Natural killer cell (primary cell): ENCODE data around the gene CENPQ. TPM values are rescaled to one million over a fixed set of nuclear protein-coding genes. Genes with fewer than 3 reads are reported as not detected.

Experiments used
- ATAC-seq, 3 donors: fragments of 150-1000 bp in 2 of 3; fragments of 200-7000 bp in 1 of 3; cut with Tn5 transposase; 1 replicate in 1 of 3; 2 replicates in 2 of 3; pipeline ENCODE4 v1.10.0; 2021; ENCODE audit warnings: mild to moderate bottlenecking in 2 of 3, moderate library complexity in 2 of 3
- DNase-seq, 2 donors: peaks; one replicate each; pipeline versions ENCODE4 v3.0.0 to v3.0.0-alpha.2; 2013 to 2021; ENCODE audit warnings: mixed read lengths in 1 of 2
- H3K27ac ChIP-seq: one replicate; pipeline ENCODE4 v1.5.1; 2013; ENCODE audit warnings: mild to moderate bottlenecking, low read length
- H3K27me3 ChIP-seq: one replicate; pipeline ENCODE4 v1.6.1; 2013; ENCODE audit warnings: low read length; ENCODE audit not compliant: control insufficient read depth, insufficient read depth
- H3K36me3 ChIP-seq: one replicate; pipeline ENCODE4 v1.6.1; 2013; ENCODE audit warnings: low read length; ENCODE audit not compliant: control insufficient read depth, insufficient read depth
- H3K4me1 ChIP-seq: one replicate; pipeline ENCODE4 v1.6.1; 2013; ENCODE audit warnings: low read length; ENCODE audit not compliant: control insufficient read depth, insufficient read depth
- H3K4me3 ChIP-seq: one replicate; pipeline ENCODE4 v1.5.1; 2013; ENCODE audit warnings: low read length
- H3K9me3 ChIP-seq: one replicate; pipeline ENCODE4 v1.6.1; 2013; ENCODE audit warnings: low read length; ENCODE audit not compliant: control insufficient read depth, insufficient read depth
- H3K27ac Mint-ChIP-seq, 2 donors: one replicate each; pipeline ENCODE4 v1.8.0; 2022; ENCODE audit warnings: mild to moderate bottlenecking in 2 of 2, mixed read lengths in 2 of 2, moderate library complexity in 1 of 2
- H3K27me3 Mint-ChIP-seq, 2 donors: one replicate each; pipeline ENCODE4 v1.8.0; 2022; ENCODE audit warnings: low read depth in 2 of 2, mixed read lengths in 2 of 2
- H3K36me3 Mint-ChIP-seq: one replicate; pipeline ENCODE4 v1.8.0; 2022; ENCODE audit warnings: mixed read lengths
- H3K4me1 Mint-ChIP-seq, 2 donors: one replicate each; pipeline ENCODE4 v1.8.0; 2022; ENCODE audit warnings: mixed read lengths in 2 of 2
- H3K4me3 Mint-ChIP-seq: one replicate; pipeline ENCODE4 v1.8.0; 2022; ENCODE audit warnings: mild to moderate bottlenecking, moderate library complexity, mixed read lengths
- H3K9me3 Mint-ChIP-seq, 2 donors: one replicate each; pipeline ENCODE4 v1.8.0; 2022; ENCODE audit warnings: mixed read lengths in 2 of 2
- WGBS: methylation state at CpG from one replicate; pipeline ENCODE4 v1.1.7; 2013; ENCODE audit warnings: missing lambda C conversion rate; ENCODE audit not compliant: insufficient coverage; 5-methylcytosine and 5-hydroxymethylcytosine counted together
- intact Hi-C: fragments of 100-400 bp; cut with micrococcal nuclease; formaldehyde crosslinking; loops from one replicate; pipeline ENCODE4 v1.14.2; 2022
- total RNA-seq, 4 donors: library from RNA; stranded (reverse); fragments of 120-200 nt in 1 of 4; gene quantifications; one replicate each; pipeline versions ENCODE4 v1.2.3 to v1.2.4, GENCODE V29; 2013 to 2022
- TF ChIP-seq, protein P1 (sequence below): fragments of 200-600 bp; IDR thresholded peaks from one replicate; pipeline ENCODE4 v1.8.0; 2022; ENCODE audit warnings: antibody characterized with exemption

CENPQ gene
- total RNA-seq, 3 donors from 2014 or later (not counting 1 experiment from before 2014, with no cell fraction given) = 1.5 to 3.2 (median 1.6) TPM

DNA sequence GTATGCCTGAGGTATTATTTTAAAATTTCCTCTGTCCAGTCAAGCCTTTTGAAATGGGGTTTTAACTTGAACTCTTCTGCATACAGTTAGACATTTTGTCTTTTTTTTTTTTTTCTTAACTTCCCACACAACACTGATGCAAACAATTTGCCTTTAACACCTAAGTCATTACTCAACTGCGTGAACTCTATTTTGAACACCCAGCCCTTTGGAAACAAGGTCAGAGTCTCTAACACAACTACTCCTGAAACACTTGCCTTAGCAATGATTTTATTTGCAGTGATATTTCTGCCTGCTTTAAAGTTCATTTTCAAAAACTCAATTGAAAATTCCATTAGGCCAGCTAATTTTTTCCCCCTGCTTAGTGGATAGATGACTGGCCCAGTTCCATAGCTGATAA is 60.7 kb downstream of the CENPQ start:
- Histone ChIP-seq H3K4me1 (no peaks in the 10 kb centered on the region), H3K27ac (no peak overlapping the region), H3K27me3 (peaks cover 2% of the 10 kb centered on the region), H3K36me3 (no peaks in the 10 kb centered on the region), H3K9me3 (no peaks in the 10 kb centered on the region), H3K4me3 (no peak overlapping the region)
- Mint-ChIP-seq H3K36me3 (no peaks in the 10 kb centered on the region), H3K4me3 (no peak overlapping the region), H3K27ac (no peak overlapping the region), H3K27me3 (no peaks in the 10 kb centered on the region), H3K4me1 (no peaks in the 10 kb centered on the region), H3K9me3 (no peaks in the 10 kb centered on the region)
- TF ChIP-seq, protein P1, sequence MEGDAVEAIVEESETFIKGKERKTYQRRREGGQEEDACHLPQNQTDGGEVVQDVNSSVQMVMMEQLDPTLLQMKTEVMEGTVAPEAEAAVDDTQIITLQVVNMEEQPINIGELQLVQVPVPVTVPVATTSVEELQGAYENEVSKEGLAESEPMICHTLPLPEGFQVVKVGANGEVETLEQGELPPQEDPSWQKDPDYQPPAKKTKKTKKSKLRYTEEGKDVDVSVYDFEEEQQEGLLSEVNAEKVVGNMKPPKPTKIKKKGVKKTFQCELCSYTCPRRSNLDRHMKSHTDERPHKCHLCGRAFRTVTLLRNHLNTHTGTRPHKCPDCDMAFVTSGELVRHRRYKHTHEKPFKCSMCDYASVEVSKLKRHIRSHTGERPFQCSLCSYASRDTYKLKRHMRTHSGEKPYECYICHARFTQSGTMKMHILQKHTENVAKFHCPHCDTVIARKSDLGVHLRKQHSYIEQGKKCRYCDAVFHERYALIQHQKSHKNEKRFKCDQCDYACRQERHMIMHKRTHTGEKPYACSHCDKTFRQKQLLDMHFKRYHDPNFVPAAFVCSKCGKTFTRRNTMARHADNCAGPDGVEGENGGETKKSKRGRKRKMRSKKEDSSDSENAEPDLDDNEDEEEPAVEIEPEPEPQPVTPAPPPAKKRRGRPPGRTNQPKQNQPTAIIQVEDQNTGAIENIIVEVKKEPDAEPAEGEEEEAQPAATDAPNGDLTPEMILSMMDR = no peak
- DNase-seq (no peak), ATAC-seq (no peak)
- WGBS = 100% methylated on average over 1 of the region's 1 CpG
- intact Hi-C loops = no loop called here

- H3K4me1 Mint-ChIP-seq = no peaks in the 10 kb centered on the region
- no peaks in the 10 kb centered on the region for H3K27me3 Mint-ChIP-seq
- H3K9me3 Mint-ChIP-seq = no peaks in the 10 kb centered on the region
- no peak overlapping the region for H3K4me3 ChIP-seq
- intact Hi-C loops = no loop called here
- no peaks in the 10 kb centered on the region for H3K36me3 Mint-ChIP-seq
- peaks cover 2% of the 10 kb centered on the region for H3K27me3 ChIP-seq
- 86% methylated on average over 7 of the region's 7 CpGs for WGBS
- no peak overlapping the region for H3K27ac ChIP-seq
- ATAC-seq (no peak), DNase-seq (no peak)
- TF ChIP-seq, protein P1 = no peak
- no peak overlapping the region for H3K4me3 Mint-ChIP-seq
- no peaks in the 10 kb centered on the region for H3K9me3 ChIP-seq
- no peaks in the 10 kb centered on the region for H3K4me1 ChIP-seq
- no peaks in the 10 kb centered on the region for H3K36me3 ChIP-seq
- H3K27ac Mint-ChIP-seq = no peak overlapping the region
Measured at GRCh38 chr6:49524541-49524940, 61.4 kb downstream of the CENPQ start.

DNA sequence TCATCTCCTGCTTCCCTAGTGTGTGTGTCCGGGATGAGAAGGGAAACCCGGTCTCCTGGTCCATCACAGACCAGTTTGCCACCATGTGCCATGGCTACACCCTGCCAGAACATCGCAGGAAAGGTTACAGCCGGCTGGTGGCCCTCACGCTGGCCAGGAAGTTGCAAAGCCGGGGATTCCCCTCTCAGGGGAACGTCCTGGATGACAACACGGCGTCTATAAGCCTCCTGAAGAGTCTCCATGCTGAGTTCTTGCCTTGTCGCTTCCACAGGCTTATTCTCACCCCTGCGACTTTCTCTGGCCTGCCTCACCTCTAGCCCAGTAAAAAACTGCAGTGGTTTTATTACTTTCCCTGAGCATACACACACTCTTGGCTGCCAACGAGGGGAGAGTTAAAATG is 63.4 kb downstream of the CENPQ start:
- H3K9me3 Mint-ChIP-seq = no peaks in the 10 kb centered on the region
- H3K36me3 Mint-ChIP-seq = no peaks in the 10 kb centered on the region
- no peak overlapping the region for H3K27ac Mint-ChIP-seq
- no peaks in the 10 kb centered on the region for H3K27me3 Mint-ChIP-seq
- H3K4me3 ChIP-seq = no peak overlapping the region
- DNase-seq (no peak), ATAC-seq (no peak)
- H3K27ac ChIP-seq = no peak overlapping the region
- no peaks in the 10 kb centered on the region for H3K9me3 ChIP-seq
- no peak overlapping the region for H3K4me3 Mint-ChIP-seq
- intact Hi-C loops = no loop called here
- no peaks in the 10 kb centered on the region for H3K4me1 Mint-ChIP-seq
- H3K4me1 ChIP-seq = no peaks in the 10 kb centered on the region
- peaks cover 2% of the 10 kb centered on the region for H3K27me3 ChIP-seq
- H3K36me3 ChIP-seq = no peaks in the 10 kb centered on the region
- TF ChIP-seq, protein P1 = no peak
- WGBS = 81% methylated on average over 12 of the region's 12 CpGs

DNA sequence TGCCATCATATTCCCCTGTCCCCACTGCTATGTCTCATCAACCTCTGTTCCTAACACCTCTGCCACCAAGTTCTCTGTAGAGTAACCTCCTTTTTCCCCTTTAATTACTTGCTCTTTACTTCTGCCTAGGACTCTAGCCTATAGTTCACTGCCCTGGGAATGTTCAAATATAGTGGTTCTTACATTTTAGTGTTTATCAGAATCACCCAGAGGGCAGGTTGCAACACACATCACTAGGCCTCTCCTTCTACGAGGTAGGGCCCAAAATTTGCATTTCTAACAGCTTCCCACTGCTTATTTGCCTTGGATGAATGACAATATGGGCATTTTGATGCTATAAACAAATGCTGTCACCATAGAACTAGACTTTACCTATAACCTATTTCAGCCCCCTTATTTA is 64.2 kb downstream of the CENPQ start:
- no peak overlapping the region for H3K4me3 Mint-ChIP-seq
- H3K27me3 Mint-ChIP-seq = no peaks in the 10 kb centered on the region
- H3K4me1 Mint-ChIP-seq = no peaks in the 10 kb centered on the region
- ATAC-seq = no peak
- Histone ChIP-seq H3K27me3 (no peaks in the 10 kb centered on the region), H3K4me1 (no peaks in the 10 kb centered on the region), H3K4me3 (no peak overlapping the region), H3K9me3 (no peaks in the 10 kb centered on the region), H3K36me3 (no peaks in the 10 kb centered on the region), H3K27ac (no peak overlapping the region)
- TF ChIP-seq, protein P1 = no peak
- H3K36me3 Mint-ChIP-seq = no peaks in the 10 kb centered on the region
- no peak overlapping the region for H3K27ac Mint-ChIP-seq
- 80% methylated on average over 1 of the region's 1 CpG for WGBS
- DNase-seq = no peak
- intact Hi-C loops = no loop called here
- no peaks in the 10 kb centered on the region for H3K9me3 Mint-ChIP-seq
